ENCODE data around the gene CCDC92. TPM values are rescaled to one million over a fixed set of nuclear protein-coding genes. Genes with fewer than 3 reads are reported as not detected.

Gene CCDC92
- total RNA-seq, 3 donors from 2014 or later (not counting 1 experiment from before 2014, with no cell fraction given) = 37.6 to 42.4 (median 39.1) TPM

- Histone ChIP-seq H3K36me3 (ENCODE audit: control insufficient read depth, insufficient read depth, low read length) (no peaks in the 10 kb centered on the region), H3K4me1 (ENCODE audit: control insufficient read depth, insufficient read depth, low read length) (no peaks in the 10 kb centered on the region), H3K9me3 (ENCODE audit: control insufficient read depth, insufficient read depth, low read length) (no peaks in the 10 kb centered on the region), H3K27ac (ENCODE audit: low read length) (no peak overlapping the region), H3K27me3 (ENCODE audit: control insufficient read depth, insufficient read depth, low read length) (no peaks in the 10 kb centered on the region), H3K4me3 (ENCODE audit: low read length) (no peak overlapping the region)
- Mint-ChIP-seq H3K27me3 (ENCODE audit: low read depth in 2 of 2) (no peaks in the 10 kb centered on the region), H3K36me3 (no peaks in the 10 kb centered on the region), H3K9me3 (no peaks in the 10 kb centered on the region), H3K4me3 (no peak overlapping the region), H3K27ac (no peak overlapping the region), H3K4me1 (peaks cover 12 to 21% of the 10 kb centered on the region in 2 donors)
- no peak for TF ChIP-seq CTCF (IDR thresholded peaks at IDR 0.05)
- intact Hi-C loops (cut with micrococcal nuclease) = no loop called here
- 80% methylated on average over 5 of the region's 5 CpGs for WGBS (ENCODE audit: insufficient coverage)
- DNase-seq (no peak), ATAC-seq (no peak)
These were observed 10.1 kb downstream of the CCDC92 start for GRCh38 chr12:123962513-123962912.

DNA sequence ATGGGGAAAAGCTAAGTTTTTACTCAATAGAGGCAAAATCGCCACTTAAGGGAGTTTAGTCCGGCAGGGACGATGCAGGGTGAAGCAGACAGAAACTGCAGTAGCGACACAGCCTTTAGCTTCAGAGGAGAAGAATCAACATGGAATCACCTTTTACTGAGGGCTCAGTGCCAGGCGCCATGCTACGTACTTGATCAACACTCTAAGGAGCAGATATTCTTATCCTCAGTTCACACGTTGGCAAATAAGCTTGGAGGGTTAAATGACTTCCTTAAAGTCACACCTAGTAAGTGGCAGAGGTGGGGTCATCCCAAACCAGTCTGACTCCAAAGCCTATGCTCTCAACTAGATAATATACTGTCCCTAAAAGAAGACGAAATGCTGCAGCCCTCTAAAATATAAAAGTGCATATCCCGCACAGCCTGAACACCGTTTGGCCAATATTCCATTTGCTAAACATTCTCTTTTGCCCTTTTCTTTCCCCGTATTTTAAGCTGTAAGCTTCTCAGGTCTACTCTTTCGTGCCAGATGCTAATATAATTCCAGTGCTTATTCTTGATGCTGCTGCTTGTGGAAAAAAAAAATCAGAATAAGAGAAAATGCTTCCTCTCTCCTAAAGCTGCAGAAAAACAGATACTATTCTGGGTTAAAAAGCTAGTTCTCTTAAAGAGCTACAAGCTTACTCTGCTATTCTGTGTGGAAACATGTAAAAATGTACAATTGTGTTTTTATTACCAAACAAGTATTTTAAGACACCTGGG lies 10.9 kb downstream of the CCDC92 start:
- Mint-ChIP-seq H3K27ac (no peak overlapping the region), H3K9me3 (no peaks in the 10 kb centered on the region), H3K36me3 (no peaks in the 10 kb centered on the region), H3K27me3 (ENCODE audit: low read depth in 2 of 2) (no peaks in the 10 kb centered on the region), H3K4me3 (no peak overlapping the region), H3K4me1 (peaks cover 9 to 21% of the 10 kb centered on the region in 2 donors)
- Histone ChIP-seq H3K27ac (ENCODE audit: low read length) (no peak overlapping the region), H3K4me1 (ENCODE audit: control insufficient read depth, insufficient read depth, low read length) (no peaks in the 10 kb centered on the region), H3K27me3 (ENCODE audit: control insufficient read depth, insufficient read depth, low read length) (no peaks in the 10 kb centered on the region), H3K4me3 (ENCODE audit: low read length) (no peak overlapping the region), H3K9me3 (ENCODE audit: control insufficient read depth, insufficient read depth, low read length) (no peaks in the 10 kb centered on the region), H3K36me3 (ENCODE audit: control insufficient read depth, insufficient read depth, low read length) (no peaks in the 10 kb centered on the region)
- intact Hi-C loops (cut with micrococcal nuclease) = no loop called here
- ATAC-seq (no peak), DNase-seq (no peak)
- no peak for TF ChIP-seq CTCF (IDR thresholded peaks at IDR 0.05)
- 89% methylated on average over 12 of the region's 12 CpGs for WGBS (ENCODE audit: insufficient coverage)

DNA sequence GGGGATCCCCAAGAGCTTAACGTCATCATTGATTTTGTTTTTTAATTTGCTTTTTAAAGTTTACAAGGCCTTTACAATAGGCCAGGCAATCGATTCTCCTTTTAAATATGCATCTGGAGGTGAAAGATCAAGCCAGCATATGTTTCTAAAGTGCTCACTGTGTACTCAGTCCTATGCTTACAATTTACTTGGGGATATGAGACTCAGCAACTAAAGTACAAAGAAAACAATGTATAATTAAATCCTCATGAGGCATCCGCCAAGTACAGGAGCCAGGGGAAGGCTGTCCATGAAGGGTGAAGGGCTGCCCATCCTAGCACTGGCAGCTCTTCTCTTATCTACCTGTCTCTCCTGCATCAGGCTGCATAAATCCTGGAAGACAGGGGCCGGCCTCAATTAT lies 11.8 kb downstream of the CCDC92 start:
- Mint-ChIP-seq H3K9me3 (no peaks in the 10 kb centered on the region), H3K36me3 (no peaks in the 10 kb centered on the region), H3K27me3 (ENCODE audit: low read depth in 2 of 2) (no peaks in the 10 kb centered on the region), H3K27ac (no peak overlapping the region), H3K4me1 (peaks cover 6 to 21% of the 10 kb centered on the region in 2 donors), H3K4me3 (no peak overlapping the region)
- H3K36me3 ChIP-seq (ENCODE audit: control insufficient read depth, insufficient read depth, low read length) = no peaks in the 10 kb centered on the region
- H3K27me3 ChIP-seq (ENCODE audit: control insufficient read depth, insufficient read depth, low read length) = no peaks in the 10 kb centered on the region
- H3K4me1 ChIP-seq (ENCODE audit: control insufficient read depth, insufficient read depth, low read length) = no peaks in the 10 kb centered on the region
- 94% methylated on average over 4 of the region's 4 CpGs for WGBS (ENCODE audit: insufficient coverage)
- no peak for TF ChIP-seq CTCF (IDR thresholded peaks at IDR 0.05)
- H3K4me3 ChIP-seq (ENCODE audit: low read length) = no peak overlapping the region
- intact Hi-C loops (cut with micrococcal nuclease) = no loop called here
- ATAC-seq = no peak
- H3K9me3 ChIP-seq (ENCODE audit: control insufficient read depth, insufficient read depth, low read length) = no peaks in the 10 kb centered on the region
- DNase-seq = no peak
- H3K27ac ChIP-seq (ENCODE audit: low read length) = no peak overlapping the region
